ENCODE results near the gene NEK8.

DNA sequence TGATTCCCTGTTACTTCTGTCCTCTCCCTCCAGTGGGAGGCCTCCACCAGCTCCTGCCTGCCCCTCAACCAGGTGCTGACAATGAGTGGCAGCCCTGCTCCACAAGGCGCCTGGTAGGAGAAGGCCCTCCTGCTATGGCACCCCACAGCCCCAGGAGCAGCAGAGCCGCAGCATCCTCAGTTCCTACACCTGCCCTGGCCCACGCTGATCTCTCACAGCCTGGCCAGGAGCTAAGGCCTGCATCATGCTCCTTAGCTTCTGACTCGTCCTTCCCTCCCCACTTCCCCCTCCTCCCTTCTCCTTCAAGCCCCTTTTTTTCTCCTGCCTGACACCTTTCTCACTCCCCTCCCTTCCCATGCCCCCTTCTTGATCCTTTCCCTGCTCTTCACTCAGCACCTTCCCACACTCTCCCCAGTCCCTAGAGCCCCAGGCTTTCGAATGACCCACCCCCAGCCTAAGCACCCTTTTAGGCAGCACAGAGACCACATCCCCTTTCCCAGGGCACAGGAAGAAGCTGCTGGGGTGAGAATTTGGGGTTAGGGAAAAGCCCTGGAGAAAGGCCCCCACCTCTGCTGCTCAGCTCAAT, 23.4 kb upstream of the NEK8 start:
- TF ChIP-seq, protein P1, sequence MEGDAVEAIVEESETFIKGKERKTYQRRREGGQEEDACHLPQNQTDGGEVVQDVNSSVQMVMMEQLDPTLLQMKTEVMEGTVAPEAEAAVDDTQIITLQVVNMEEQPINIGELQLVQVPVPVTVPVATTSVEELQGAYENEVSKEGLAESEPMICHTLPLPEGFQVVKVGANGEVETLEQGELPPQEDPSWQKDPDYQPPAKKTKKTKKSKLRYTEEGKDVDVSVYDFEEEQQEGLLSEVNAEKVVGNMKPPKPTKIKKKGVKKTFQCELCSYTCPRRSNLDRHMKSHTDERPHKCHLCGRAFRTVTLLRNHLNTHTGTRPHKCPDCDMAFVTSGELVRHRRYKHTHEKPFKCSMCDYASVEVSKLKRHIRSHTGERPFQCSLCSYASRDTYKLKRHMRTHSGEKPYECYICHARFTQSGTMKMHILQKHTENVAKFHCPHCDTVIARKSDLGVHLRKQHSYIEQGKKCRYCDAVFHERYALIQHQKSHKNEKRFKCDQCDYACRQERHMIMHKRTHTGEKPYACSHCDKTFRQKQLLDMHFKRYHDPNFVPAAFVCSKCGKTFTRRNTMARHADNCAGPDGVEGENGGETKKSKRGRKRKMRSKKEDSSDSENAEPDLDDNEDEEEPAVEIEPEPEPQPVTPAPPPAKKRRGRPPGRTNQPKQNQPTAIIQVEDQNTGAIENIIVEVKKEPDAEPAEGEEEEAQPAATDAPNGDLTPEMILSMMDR (IDR thresholded peaks at IDR 0.05; ENCODE audit: poor library complexity, severe bottlenecking) = no peak
- TF ChIP-seq TAF1 (IDR thresholded peaks at IDR 0.05; ENCODE audit: low read depth) (no peak), SMC3 (conservative IDR thresholded peaks at IDR 0.05; ENCODE audit: poor library complexity) (no peak)
